Uterus (tissue), 2 donors: Measurements from ENCODE around the gene CARNS1.

Experiments used
- CTCF ChIP-seq, 4 experiments: fragments of 200-600 bp in 2 of 4; fragments of 450-650 bp in 2 of 4; sonication (generic) in 2 of 4; IDR thresholded peaks; one replicate each; pipeline ENCODE4 v1.5.1; 2016 to 2019; ENCODE audit warnings: antibody characterized with exemption in 4 of 4, mild to moderate bottlenecking in 2 of 4, moderate library complexity in 1 of 4
- POLR2A ChIP-seq, 2 donors: fragments of 450-650 bp; IDR thresholded peaks; one replicate each; pipeline ENCODE4 v1.6.1; 2016; ENCODE audit warnings: antibody characterized with exemption in 2 of 2, mild to moderate bottlenecking in 1 of 2, moderate library complexity in 1 of 2

- TF ChIP-seq CTCF (IDR thresholded peaks at IDR 0.05) (no peak), POLR2A (IDR thresholded peaks at IDR 0.05) (no peak)
These were observed 6.9 kb upstream of the CARNS1 start for GRCh38 chr11:67408437-67409200.
